NT2/D1 (cell line): ENCODE results near the gene SMARCAD1.

Experiments
- SUZ12 ChIP-seq: IDR thresholded peaks from 2 replicates; pipeline ENCODE4 v1.6.1; 2011; ENCODE audit not compliant: insufficient read length, insufficient read depth; ENCODE audit errors: extremely low read depth
- YY1 ChIP-seq: IDR thresholded peaks from 2 replicates; pipeline ENCODE4 v1.6.1; 2011; ENCODE audit not compliant: insufficient read length, insufficient read depth
- ZNF274 ChIP-seq: IDR thresholded peaks from 2 replicates; pipeline ENCODE4 v1.6.1; 2011; ENCODE audit warnings: mild to moderate bottlenecking, low read depth, low read length

GRCh38 chr4:94304365-94304971, 96.8 kb downstream of the SMARCAD1 start:
- no peak for TF ChIP-seq SUZ12
- no peak for TF ChIP-seq YY1
- no peak for TF ChIP-seq ZNF274
